MG63 (cell line): ENCODE results near the gene THSD4. TPM values are rescaled to one million over a fixed set of nuclear protein-coding genes. Genes with fewer than 3 reads are reported as not detected.

ENCODE experiments used
- DNase-seq: peaks from one replicate; pipeline ENCODE4 v3.0.0-alpha.2; 2020
- H3K27me3 ChIP-seq: fragments of 250-450 bp; sonication (Bioruptor Pico); 2 replicates; pipeline ENCODE4 v1.5.1; 2020; ENCODE audit warnings: mild to moderate bottlenecking, moderate library complexity
- H3K36me3 ChIP-seq: fragments of 250-450 bp; sonication (Bioruptor Pico); 2 replicates; pipeline ENCODE4 v1.5.1; 2020; ENCODE audit warnings: mild to moderate bottlenecking, moderate library complexity
- H3K4me3 ChIP-seq: fragments of 250-450 bp; sonication (Bioruptor Pico); 2 replicates; pipeline ENCODE4 v1.5.1; 2020; ENCODE audit warnings: mild to moderate bottlenecking, moderate library complexity
- H3K9me3 ChIP-seq: fragments of 250-450 bp; sonication (Bioruptor Pico); 2 replicates; pipeline ENCODE4 v1.5.1; 2020; ENCODE audit warnings: mild to moderate bottlenecking, moderate library complexity
- total RNA-seq: library from RNA; depleted of rRNA; stranded (reverse); fragments of >200 nt; shearing (Covaris generic); gene quantifications from 2 replicates; pipeline ENCODE4 v1.2.3, GENCODE V29; 2014; ENCODE audit warnings: low replicate concordance

THSD4 gene
- total RNA-seq, 1 experiment from 2014 or later, result 10.2 TPM

- Histone ChIP-seq H3K9me3 (no peaks in the 10 kb centered on the region; the same call in 1 of the 2 replicates), H3K36me3 (peaks cover 22% of the 10 kb centered on the region), H3K4me3 (no peak overlapping the region), H3K27me3 (no peaks in the 10 kb centered on the region)
- DNase-seq, result peak; percentile 8
Observed at GRCh38 chr15:71337197-71337845, 222.1 kb downstream of the THSD4 start.

GRCh38 chr15:71338265-71338664, 223.0 kb downstream of the THSD4 start:
- Histone ChIP-seq H3K36me3 (peaks cover 18% of the 10 kb centered on the region), H3K27me3 (no peaks in the 10 kb centered on the region), H3K9me3 (no peaks in the 10 kb centered on the region; the same call in 1 of the 2 replicates), H3K4me3 (no peak overlapping the region)
- no peak for DNase-seq

- Histone ChIP-seq H3K27me3 (no peaks in the 10 kb centered on the region), H3K36me3 (peaks cover 15% of the 10 kb centered on the region), H3K9me3 (no peaks in the 10 kb centered on the region; the same call in 1 of the 2 replicates), H3K4me3 (no peak overlapping the region)
- DNase-seq, result no peak
Observed at GRCh38 chr15:71338827-71339542, 223.7 kb downstream of the THSD4 start.

GRCh38 chr15:71341811-71342550, 226.7 kb downstream of the THSD4 start:
- H3K4me3 ChIP-seq, result no peak overlapping the region
- H3K36me3 ChIP-seq, result peaks cover 5% of the 10 kb centered on the region; the same call in 1 of the 2 replicates
- no peaks in the 10 kb centered on the region for H3K27me3 ChIP-seq
- DNase-seq, result no peak
- H3K9me3 ChIP-seq, result no peaks in the 10 kb centered on the region

- peaks cover 5% of the 10 kb centered on the region; the same call in 1 of the 2 replicates for H3K36me3 ChIP-seq
- H3K4me3 ChIP-seq, result no peak overlapping the region
- no peaks in the 10 kb centered on the region for H3K9me3 ChIP-seq
- DNase-seq, result no peak
- H3K27me3 ChIP-seq, result no peaks in the 10 kb centered on the region
Observed at GRCh38 chr15:71342658-71343057, 227.4 kb downstream of the THSD4 start.

GRCh38 chr15:71344316-71344715, 229.0 kb downstream of the THSD4 start:
- Histone ChIP-seq H3K9me3 (no peaks in the 10 kb centered on the region), H3K36me3 (peaks cover 9% of the 10 kb centered on the region), H3K27me3 (no peaks in the 10 kb centered on the region), H3K4me3 (no peak overlapping the region)
- DNase-seq, result no peak

- Histone ChIP-seq H3K9me3 (no peaks in the 10 kb centered on the region), H3K36me3 (peaks cover 8% of the 10 kb centered on the region), H3K27me3 (no peaks in the 10 kb centered on the region), H3K4me3 (no peak overlapping the region)
- no peak for DNase-seq
Observed at GRCh38 chr15:71345186-71345585, 229.9 kb downstream of the THSD4 start.

GRCh38 chr15:71346464-71346863, 231.2 kb downstream of the THSD4 start:
- DNase-seq, result no peak
- Histone ChIP-seq H3K9me3 (no peaks in the 10 kb centered on the region), H3K27me3 (no peaks in the 10 kb centered on the region), H3K4me3 (no peak overlapping the region), H3K36me3 (peaks cover 8% of the 10 kb centered on the region)

- no peak for DNase-seq
Observed at GRCh38 chr15:71348597-71348996, 233.3 kb downstream of the THSD4 start.

GRCh38 chr15:71349336-71349735, 234.1 kb downstream of the THSD4 start:
- Histone ChIP-seq H3K9me3 (no peaks in the 10 kb centered on the region), H3K4me3 (no peak overlapping the region), H3K36me3 (peaks cover 12% of the 10 kb centered on the region), H3K27me3 (no peaks in the 10 kb centered on the region)
- DNase-seq, result no peak

More at GRCh38 chr15:71348597-71348996, 233.3 kb downstream of the THSD4 start:
- peaks cover 12% of the 10 kb centered on the region for H3K36me3 ChIP-seq
- H3K27me3 ChIP-seq, result no peaks in the 10 kb centered on the region
- H3K9me3 ChIP-seq, result no peaks in the 10 kb centered on the region
- no peak overlapping the region for H3K4me3 ChIP-seq

GRCh38 chr15:71349736-71350526, 234.7 kb downstream of the THSD4 start:
- no peaks in the 10 kb centered on the region for H3K27me3 ChIP-seq
- H3K36me3 ChIP-seq, result peaks cover 12% of the 10 kb centered on the region
- DNase-seq, result no peak
- H3K9me3 ChIP-seq, result no peaks in the 10 kb centered on the region
- no peak overlapping the region for H3K4me3 ChIP-seq

GRCh38 chr15:71350622-71351378, 235.5 kb downstream of the THSD4 start:
- H3K27me3 ChIP-seq, result no peaks in the 10 kb centered on the region
- peaks cover 12% of the 10 kb centered on the region for H3K36me3 ChIP-seq
- H3K4me3 ChIP-seq, result no peak overlapping the region
- H3K9me3 ChIP-seq, result no peaks in the 10 kb centered on the region
- DNase-seq, result no peak

- no peak for DNase-seq
- H3K36me3 ChIP-seq, result peaks cover 9% of the 10 kb centered on the region
- no peaks in the 10 kb centered on the region for H3K27me3 ChIP-seq
- H3K9me3 ChIP-seq, result no peaks in the 10 kb centered on the region
- H3K4me3 ChIP-seq, result no peak overlapping the region
Observed at GRCh38 chr15:71352125-71352524, 236.9 kb downstream of the THSD4 start.

- Histone ChIP-seq H3K9me3 (no peaks in the 10 kb centered on the region), H3K4me3 (no peak overlapping the region), H3K27me3 (no peaks in the 10 kb centered on the region), H3K36me3 (peaks cover 11% of the 10 kb centered on the region)
- DNase-seq, result no peak
Observed at GRCh38 chr15:71352765-71353164, 237.5 kb downstream of the THSD4 start.

- Histone ChIP-seq H3K9me3 (no peaks in the 10 kb centered on the region), H3K36me3 (peaks cover 11% of the 10 kb centered on the region), H3K27me3 (no peaks in the 10 kb centered on the region), H3K4me3 (no peak overlapping the region)
- DNase-seq, result no peak
Observed at GRCh38 chr15:71353171-71353570, 237.9 kb downstream of the THSD4 start.

- Histone ChIP-seq H3K27me3 (no peaks in the 10 kb centered on the region), H3K9me3 (no peaks in the 10 kb centered on the region), H3K4me3 (no peak overlapping the region), H3K36me3 (peaks cover 13% of the 10 kb centered on the region)
- no peak for DNase-seq
Observed at GRCh38 chr15:71355268-71355667, 240.0 kb downstream of the THSD4 start.
